Gastrocnemius medialis (tissue), 4 donors: Measurements from ENCODE around the gene MYL12B.

ENCODE experiments used
- CTCF ChIP-seq, 5 experiments: fragments of 450-650 bp in 3 of 5; fragments of 200-600 bp in 2 of 5; sonication (generic) in 2 of 5; IDR thresholded peaks in 4 of 5; conservative IDR thresholded peaks in 1 of 5; 1 replicate in 4 of 5; 2 replicates in 1 of 5; pipeline ENCODE4 v1.5.1; 2016 to 2019; ENCODE audit warnings: antibody characterized with exemption in 5 of 5, mild to moderate bottlenecking in 3 of 5, moderate library complexity in 3 of 5
- POLR2A ChIP-seq, 2 donors: fragments of 450-650 bp; IDR thresholded peaks; one replicate each; pipeline ENCODE4 v1.6.1; 2017; ENCODE audit warnings: antibody characterized with exemption in 2 of 2, mild to moderate bottlenecking in 2 of 2, moderate library complexity in 2 of 2

- TF ChIP-seq CTCF (IDR thresholded peaks at IDR 0.05 in 4 of 5, conservative IDR thresholded peaks at IDR 0.05 in 1 of 5) (no peak), POLR2A (IDR thresholded peaks at IDR 0.05) (no peak)
These were observed 28.9 kb upstream of the MYL12B start for GRCh38 chr18:3233004-3233403.
